SK-N-MC (cell line): ENCODE results near the gene SATL1.

Source experiments
- DNase-seq: peaks from one replicate; pipeline ENCODE4 v3.0.0-alpha.2; 2011; ENCODE audit warnings: low read depth, low spot score
- H3K27ac ChIP-seq: fragments of 200-600 bp; sonication (generic); 2 replicates; pipeline ENCODE4 v1.5.1; 2016; ENCODE audit warnings: mixed run types
- H3K36me3 ChIP-seq: fragments of 200-600 bp; sonication (generic); 2 replicates; pipeline ENCODE4 v1.6.1; 2017; ENCODE audit warnings: antibody characterized with exemption, low read length, mixed read lengths; ENCODE audit not compliant: insufficient read depth
- H3K4me3 ChIP-seq: fragments of 200-600 bp; sonication (generic); 2 replicates; pipeline ENCODE4 v1.5.1; 2016
- H3K9ac ChIP-seq: fragments of 200-600 bp; sonication (generic); 2 replicates; pipeline ENCODE4 v1.8.0; 2017; ENCODE audit warnings: mixed run types, mixed read lengths; ENCODE audit not compliant: insufficient read length
- H3K9me3 ChIP-seq: fragments of 200-600 bp; sonication (generic); 2 replicates; pipeline ENCODE4 v1.6.1; 2017; ENCODE audit warnings: low read depth, mild to moderate bottlenecking, antibody characterized with exemption, low read length, moderate library complexity, mixed read lengths
- EZH2 ChIP-seq: fragments of 200-600 bp; sonication (generic); IDR thresholded peaks from one replicate; pipeline ENCODE4 v1.6.1; 2017; ENCODE audit warnings: antibody characterized with exemption
- FOXP2 ChIP-seq: optimal IDR thresholded peaks from 2 replicates; pipeline ENCODE3; 2011; ENCODE audit warnings: mild to moderate bottlenecking, moderate library complexity; ENCODE audit not compliant: insufficient read depth; ENCODE audit errors: extremely low read length, control extremely low read depth
- POLR2AphosphoS5 ChIP-seq: IDR thresholded peaks from 2 replicates; pipeline ENCODE4 v1.6.1; 2012; ENCODE audit warnings: mild to moderate bottlenecking, low read depth, low read length, borderline replicate concordance

SATL1 gene

GRCh38 chrX:85213792-85214530 lies 29.6 kb downstream of the SATL1 start:
- H3K27ac ChIP-seq, result no peak overlapping the region
- TF ChIP-seq POLR2AphosphoS5 (no peak), FOXP2 (no peak), EZH2 (no peak)
- no peak overlapping the region for H3K4me3 ChIP-seq
- no peak for DNase-seq
- no peaks in the 10 kb centered on the region for H3K9me3 ChIP-seq
- H3K36me3 ChIP-seq, result no peaks in the 10 kb centered on the region
- H3K9ac ChIP-seq, result no peak overlapping the region

GRCh38 chrX:85203461-85203970 lies 40.1 kb downstream of the SATL1 start:
- no peak overlapping the region for H3K9ac ChIP-seq
- H3K4me3 ChIP-seq, result no peak overlapping the region
- no peak for DNase-seq
- H3K9me3 ChIP-seq, result no peaks in the 10 kb centered on the region
- no peak overlapping the region for H3K27ac ChIP-seq
- no peaks in the 10 kb centered on the region for H3K36me3 ChIP-seq
- TF ChIP-seq FOXP2 (no peak), POLR2AphosphoS5 (no peak), EZH2 (no peak)

GRCh38 chrX:85196319-85196718 lies 47.3 kb downstream of the SATL1 start:
- Histone ChIP-seq H3K36me3 (no peaks in the 10 kb centered on the region), H3K9me3 (no peaks in the 10 kb centered on the region), H3K27ac (no peak overlapping the region), H3K4me3 (no peak overlapping the region), H3K9ac (no peak overlapping the region)
- TF ChIP-seq FOXP2 (no peak), POLR2AphosphoS5 (no peak), EZH2 (no peak)
- no peak for DNase-seq

GRCh38 chrX:85159644-85160043 lies 83.9 kb downstream of the SATL1 start:
- Histone ChIP-seq H3K36me3 (no peaks in the 10 kb centered on the region), H3K9me3 (no peaks in the 10 kb centered on the region), H3K27ac (no peak overlapping the region), H3K4me3 (no peak overlapping the region), H3K9ac (no peak overlapping the region)
- TF ChIP-seq FOXP2 (no peak), POLR2AphosphoS5 (no peak), EZH2 (no peak)
- DNase-seq, result no peak

GRCh38 chrX:85140964-85141363 lies 102.6 kb downstream of the SATL1 start:
- no peak for DNase-seq

GRCh38 chrX:85139422-85139821 lies 104.2 kb downstream of the SATL1 start:
- Histone ChIP-seq H3K4me3 (no peak overlapping the region), H3K27ac (no peak overlapping the region), H3K9me3 (no peaks in the 10 kb centered on the region), H3K9ac (no peak overlapping the region), H3K36me3 (no peaks in the 10 kb centered on the region)
- DNase-seq, result no peak
- TF ChIP-seq POLR2AphosphoS5, result no peak
- TF ChIP-seq FOXP2, result no peak
- TF ChIP-seq EZH2, result no peak

More at GRCh38 chrX:85140964-85141363, 102.6 kb downstream of the SATL1 start:
- TF ChIP-seq EZH2, result no peak
- TF ChIP-seq POLR2AphosphoS5, result no peak
- no peak for TF ChIP-seq FOXP2
- H3K9ac ChIP-seq, result no peak overlapping the region
- H3K27ac ChIP-seq, result no peak overlapping the region
- H3K36me3 ChIP-seq, result no peaks in the 10 kb centered on the region
- no peaks in the 10 kb centered on the region for H3K9me3 ChIP-seq
- no peak overlapping the region for H3K4me3 ChIP-seq

GRCh38 chrX:85136409-85136808 lies 107.2 kb downstream of the SATL1 start:
- DNase-seq, result no peak
- H3K4me3 ChIP-seq, result no peak overlapping the region
- no peaks in the 10 kb centered on the region for H3K9me3 ChIP-seq
- TF ChIP-seq POLR2AphosphoS5 (no peak), EZH2 (no peak), FOXP2 (no peak)
- H3K9ac ChIP-seq, result no peak overlapping the region
- no peaks in the 10 kb centered on the region for H3K36me3 ChIP-seq
- H3K27ac ChIP-seq, result no peak overlapping the region

GRCh38 chrX:85115252-85115651 lies 128.3 kb downstream of the SATL1 start:
- DNase-seq, result no peak
- TF ChIP-seq EZH2 (no peak), POLR2AphosphoS5 (no peak)
- no peaks in the 10 kb centered on the region for H3K9me3 ChIP-seq
- H3K27ac ChIP-seq, result no peak overlapping the region
- no peaks in the 10 kb centered on the region for H3K36me3 ChIP-seq
- no peak overlapping the region for H3K9ac ChIP-seq
- H3K4me3 ChIP-seq, result no peak overlapping the region

GRCh38 chrX:85114776-85115175 lies 128.8 kb downstream of the SATL1 start:
- H3K36me3 ChIP-seq, result no peaks in the 10 kb centered on the region
- H3K9me3 ChIP-seq, result no peaks in the 10 kb centered on the region
- H3K9ac ChIP-seq, result no peak overlapping the region
- no peak overlapping the region for H3K4me3 ChIP-seq
- TF ChIP-seq POLR2AphosphoS5 (no peak), FOXP2 (no peak)
- no peak overlapping the region for H3K27ac ChIP-seq
- DNase-seq, result no peak
